ENCODE data around the gene WDR3. TPM values are rescaled to one million over a fixed set of nuclear protein-coding genes. Genes with fewer than 3 reads are reported as not detected.

Gene WDR3
- polyA plus RNA-seq, 4 donors: 1.9 to 22.5 (median 5.9) TPM

- Histone ChIP-seq H3K4me1 (ENCODE audit: control insufficient read depth in 3 of 3, insufficient read depth in 2 of 3, low read depth in 1 of 3, low read length in 2 of 3) (no peaks in the 10 kb centered on the region), H3K36me3 (ENCODE audit: control insufficient read depth in 3 of 3, insufficient read depth in 2 of 3, low read depth in 1 of 3, low read length in 3 of 3) (peaks cover 0 to 2% (median 1%) of the 10 kb centered on the region in 3 donors), H3K27me3 (ENCODE audit: control insufficient read depth in 3 of 3, insufficient read depth in 3 of 3, low read length in 3 of 3) (no peaks in the 10 kb centered on the region), H3K27ac (ENCODE audit: low read depth in 1 of 3, low read length in 2 of 3) (no peak overlapping the region), H3K4me3 (ENCODE audit: low read depth in 1 of 3, low read length in 3 of 3) (no peak overlapping the region), H3K9me3 (ENCODE audit: control insufficient read depth in 2 of 2, insufficient read depth in 1 of 2, low read depth in 1 of 2, low read length in 1 of 2) (no peaks in the 10 kb centered on the region)
- FAIRE-seq (no peak), DNase-seq (no peak)
- 91 to 92% (median 91%) methylated on average over 3 of the region's 3 CpGs for WGBS, 3 donors
These were observed 34.9 kb downstream of the WDR3 start for GRCh38 chr1:117964290-117965038.

GRCh38 chr1:117967477-117967876 lies 37.9 kb downstream of the WDR3 start:
- H3K4me1 ChIP-seq (ENCODE audit: control insufficient read depth in 3 of 3, insufficient read depth in 2 of 3, low read depth in 1 of 3, low read length in 2 of 3): no peaks in the 10 kb centered on the region
- H3K27me3 ChIP-seq (ENCODE audit: control insufficient read depth in 3 of 3, insufficient read depth in 3 of 3, low read length in 3 of 3): no peaks in the 10 kb centered on the region
- DNase-seq (no peak), FAIRE-seq (no peak)
- H3K36me3 ChIP-seq (ENCODE audit: control insufficient read depth in 3 of 3, insufficient read depth in 2 of 3, low read depth in 1 of 3, low read length in 3 of 3): no peaks in the 10 kb centered on the region
- no peak overlapping the region for H3K4me3 ChIP-seq (ENCODE audit: low read depth in 1 of 3, low read length in 3 of 3)
- H3K9me3 ChIP-seq (ENCODE audit: control insufficient read depth in 2 of 2, insufficient read depth in 1 of 2, low read depth in 1 of 2, low read length in 1 of 2): no peaks in the 10 kb centered on the region
- H3K27ac ChIP-seq (ENCODE audit: low read depth in 1 of 3, low read length in 2 of 3): no peak overlapping the region
- 52 to 69% (median 57%) methylated on average over 4 of the region's 4 CpGs for WGBS, 3 donors

- Histone ChIP-seq H3K4me3 (ENCODE audit: low read depth in 1 of 3, low read length in 3 of 3) (no peak overlapping the region), H3K4me1 (ENCODE audit: control insufficient read depth in 3 of 3, insufficient read depth in 2 of 3, low read depth in 1 of 3, low read length in 2 of 3) (no peaks in the 10 kb centered on the region), H3K27ac (ENCODE audit: low read depth in 1 of 3, low read length in 2 of 3) (no peak overlapping the region), H3K9me3 (ENCODE audit: control insufficient read depth in 2 of 2, insufficient read depth in 1 of 2, low read depth in 1 of 2, low read length in 1 of 2) (no peaks in the 10 kb centered on the region), H3K36me3 (ENCODE audit: control insufficient read depth in 3 of 3, insufficient read depth in 2 of 3, low read depth in 1 of 3, low read length in 3 of 3) (no peaks in the 10 kb centered on the region), H3K27me3 (ENCODE audit: control insufficient read depth in 3 of 3, insufficient read depth in 3 of 3, low read length in 3 of 3) (no peaks in the 10 kb centered on the region)
- 5 to 12% (median 9%) methylated on average over 1 of the region's 1 CpG for WGBS, 3 donors
- DNase-seq (no peak), FAIRE-seq (no peak)
These were observed 38.3 kb downstream of the WDR3 start for GRCh38 chr1:117967881-117968280.

GRCh38 chr1:117970252-117970651 lies 40.7 kb downstream of the WDR3 start:
- Histone ChIP-seq H3K9me3 (ENCODE audit: control insufficient read depth in 2 of 2, insufficient read depth in 1 of 2, low read depth in 1 of 2, low read length in 1 of 2) (no peaks in the 10 kb centered on the region), H3K36me3 (ENCODE audit: control insufficient read depth in 3 of 3, insufficient read depth in 2 of 3, low read depth in 1 of 3, low read length in 3 of 3) (no peaks in the 10 kb centered on the region), H3K27ac (ENCODE audit: low read depth in 1 of 3, low read length in 2 of 3) (no peak overlapping the region), H3K27me3 (ENCODE audit: control insufficient read depth in 3 of 3, insufficient read depth in 3 of 3, low read length in 3 of 3) (no peaks in the 10 kb centered on the region), H3K4me3 (ENCODE audit: low read depth in 1 of 3, low read length in 3 of 3) (no peak overlapping the region), H3K4me1 (ENCODE audit: control insufficient read depth in 3 of 3, insufficient read depth in 2 of 3, low read depth in 1 of 3, low read length in 2 of 3) (no peaks in the 10 kb centered on the region)
- WGBS, 3 donors: 87 to 89% (median 87%) methylated on average over 9 of the region's 9 CpGs
- FAIRE-seq (no peak), DNase-seq (no peak)

GRCh38 chr1:117971777-117972176 lies 42.2 kb downstream of the WDR3 start:
- DNase-seq (no peak), FAIRE-seq (no peak)

GRCh38 chr1:117976381-117976780 lies 46.8 kb downstream of the WDR3 start:
- Histone ChIP-seq H3K4me3 (ENCODE audit: low read depth in 1 of 3, low read length in 3 of 3) (no peak overlapping the region), H3K36me3 (ENCODE audit: control insufficient read depth in 3 of 3, insufficient read depth in 2 of 3, low read depth in 1 of 3, low read length in 3 of 3) (no peaks in the 10 kb centered on the region), H3K27ac (ENCODE audit: low read depth in 1 of 3, low read length in 2 of 3) (no peak overlapping the region), H3K27me3 (ENCODE audit: control insufficient read depth in 3 of 3, insufficient read depth in 3 of 3, low read length in 3 of 3) (no peaks in the 10 kb centered on the region), H3K9me3 (ENCODE audit: control insufficient read depth in 2 of 2, insufficient read depth in 1 of 2, low read depth in 1 of 2, low read length in 1 of 2) (no peaks in the 10 kb centered on the region), H3K4me1 (ENCODE audit: control insufficient read depth in 3 of 3, insufficient read depth in 2 of 3, low read depth in 1 of 3, low read length in 2 of 3) (no peaks in the 10 kb centered on the region)
- FAIRE-seq (no peak), DNase-seq (no peak)
- 35 to 67% (median 38%) methylated on average over 3 of the region's 3 CpGs for WGBS, 3 donors

More at GRCh38 chr1:117971777-117972176, 42.2 kb downstream of the WDR3 start:
- Histone ChIP-seq H3K4me1 (ENCODE audit: control insufficient read depth in 3 of 3, insufficient read depth in 2 of 3, low read depth in 1 of 3, low read length in 2 of 3) (no peaks in the 10 kb centered on the region), H3K9me3 (ENCODE audit: control insufficient read depth in 2 of 2, insufficient read depth in 1 of 2, low read depth in 1 of 2, low read length in 1 of 2) (no peaks in the 10 kb centered on the region), H3K36me3 (ENCODE audit: control insufficient read depth in 3 of 3, insufficient read depth in 2 of 3, low read depth in 1 of 3, low read length in 3 of 3) (no peaks in the 10 kb centered on the region), H3K27me3 (ENCODE audit: control insufficient read depth in 3 of 3, insufficient read depth in 3 of 3, low read length in 3 of 3) (no peaks in the 10 kb centered on the region), H3K27ac (ENCODE audit: low read depth in 1 of 3, low read length in 2 of 3) (no peak overlapping the region), H3K4me3 (ENCODE audit: low read depth in 1 of 3, low read length in 3 of 3) (no peak overlapping the region)

GRCh38 chr1:117981455-117982192 lies 52.1 kb downstream of the WDR3 start:
- Histone ChIP-seq H3K27me3 (ENCODE audit: control insufficient read depth in 3 of 3, insufficient read depth in 3 of 3, low read length in 3 of 3) (no peaks in the 10 kb centered on the region), H3K9me3 (ENCODE audit: control insufficient read depth in 2 of 2, insufficient read depth in 1 of 2, low read depth in 1 of 2, low read length in 1 of 2) (no peaks in the 10 kb centered on the region), H3K27ac (ENCODE audit: low read depth in 1 of 3, low read length in 2 of 3) (no peak overlapping the region), H3K36me3 (ENCODE audit: control insufficient read depth in 3 of 3, insufficient read depth in 2 of 3, low read depth in 1 of 3, low read length in 3 of 3) (no peaks in the 10 kb centered on the region), H3K4me3 (ENCODE audit: low read depth in 1 of 3, low read length in 3 of 3) (no peak overlapping the region), H3K4me1 (ENCODE audit: control insufficient read depth in 3 of 3, insufficient read depth in 2 of 3, low read depth in 1 of 3, low read length in 2 of 3) (no peaks in the 10 kb centered on the region)
- FAIRE-seq (no peak), DNase-seq (no peak)
- WGBS, 3 donors: 81 to 88% (median 88%) methylated on average over 5 of the region's 5 CpGs

- H3K4me3 ChIP-seq (ENCODE audit: low read depth in 1 of 3, low read length in 3 of 3): no peak overlapping the region
- WGBS, 3 donors: 58 to 84% (median 60%) methylated on average over 1 of the region's 1 CpG
- no peak for FAIRE-seq
- no peak for DNase-seq
- H3K36me3 ChIP-seq (ENCODE audit: control insufficient read depth in 3 of 3, insufficient read depth in 2 of 3, low read depth in 1 of 3, low read length in 3 of 3): no peaks in the 10 kb centered on the region
- no peak overlapping the region for H3K27ac ChIP-seq (ENCODE audit: low read depth in 1 of 3, low read length in 2 of 3)
- H3K4me1 ChIP-seq (ENCODE audit: control insufficient read depth in 3 of 3, insufficient read depth in 2 of 3, low read depth in 1 of 3, low read length in 2 of 3): no peaks in the 10 kb centered on the region
- no peaks in the 10 kb centered on the region for H3K9me3 ChIP-seq (ENCODE audit: control insufficient read depth in 2 of 2, insufficient read depth in 1 of 2, low read depth in 1 of 2, low read length in 1 of 2)
- no peaks in the 10 kb centered on the region for H3K27me3 ChIP-seq (ENCODE audit: control insufficient read depth in 3 of 3, insufficient read depth in 3 of 3, low read length in 3 of 3)
These were observed 55.7 kb downstream of the WDR3 start for GRCh38 chr1:117985239-117985638.
